Smooth muscle cell (in vitro differentiated cells): Measurements from ENCODE around the gene EVC2. TPM values are rescaled to one million over a fixed set of nuclear protein-coding genes. Genes with fewer than 3 reads are reported as not detected.

ENCODE experiments used
- DNase-seq: peaks from one replicate; lab custom pipeline; 2025; ENCODE audit not compliant: unreplicated experiment; lab: John Stamatoyannopoulos, UW
- H2AFZ ChIP-seq: fragments of 200-600 bp; sonication (generic); 2 replicates; pipeline ENCODE4 v1.6.0; 2016; ENCODE audit warnings: antibody characterized with exemption, low read depth, mild to moderate bottlenecking
- H3F3A ChIP-seq: fragments of 200-600 bp; sonication (generic); 2 replicates; pipeline ENCODE4 v1.6.0; 2017; ENCODE audit warnings: antibody characterized with exemption, low read depth
- H3K27ac ChIP-seq: fragments of 200-600 bp; sonication (generic); 2 replicates; pipeline ENCODE4 v1.5.1; 2016; ENCODE audit warnings: low read depth, mild to moderate bottlenecking
- H3K27me3 ChIP-seq: fragments of 200-600 bp; sonication (generic); 2 replicates; pipeline ENCODE4 v1.6.1; 2016; ENCODE audit warnings: low read depth, mild to moderate bottlenecking
- H3K36me3 ChIP-seq: fragments of 200-600 bp; sonication (generic); 2 replicates; pipeline ENCODE4 v1.5.1; 2016; ENCODE audit warnings: low read depth
- H3K4me1 ChIP-seq: fragments of 200-600 bp; sonication (generic); 2 replicates; pipeline ENCODE4 v1.5.1; 2016; ENCODE audit warnings: low read depth
- H3K4me2 ChIP-seq: fragments of 200-600 bp; sonication (generic); 2 replicates; pipeline ENCODE4 v1.6.0; 2016; ENCODE audit warnings: mild to moderate bottlenecking
- H3K4me3 ChIP-seq: fragments of 200-600 bp; sonication (generic); 2 replicates; pipeline ENCODE4 v1.5.1; 2016; ENCODE audit warnings: mild to moderate bottlenecking
- H3K79me2 ChIP-seq: fragments of 200-600 bp; sonication (generic); 2 replicates; pipeline ENCODE4 v1.6.0; 2016; ENCODE audit warnings: low read depth, mild to moderate bottlenecking
- H3K9ac ChIP-seq: fragments of 200-600 bp; sonication (generic); 2 replicates; pipeline ENCODE4 v1.6.0; 2016; ENCODE audit warnings: low read depth
- H3K9me3 ChIP-seq: fragments of 200-600 bp; sonication (generic); replicated peaks from 2 replicates; pipeline ENCODE4 v1.5.1; 2016; ENCODE audit warnings: low read depth
- H4K20me1 ChIP-seq: fragments of 200-600 bp; sonication (generic); 2 replicates; pipeline ENCODE4 v1.6.0; 2016; ENCODE audit warnings: low read depth
- CTCF ChIP-seq: fragments of 200-600 bp; sonication (generic); IDR thresholded peaks from 2 replicates; pipeline ENCODE4 v1.5.1; 2017; ENCODE audit warnings: borderline replicate concordance, mild to moderate bottlenecking, antibody characterized with exemption; ENCODE audit not compliant: insufficient read depth, poor library complexity, severe bottlenecking
- WGBS: methylation state at CpG from one replicate; pipeline ENCODE4 v1.1.7; 2016; ENCODE audit warnings: low lambda C conversion rate; 5-methylcytosine and 5-hydroxymethylcytosine counted together
- polyA plus RNA-seq: library from polyadenylated mRNA; unstranded; fragments of >200 nt; fragmentation: Nextera tagmentation; extraction: Ambion mirVana; gene quantifications from 2 replicates; pipeline ENCODE4 v1.2.1, GENCODE V29; 2016
- total RNA-seq: library from RNA; depleted of rRNA; stranded (reverse); fragments of >200 nt; gene quantifications from 2 replicates; pipeline ENCODE4 v1.2.3, GENCODE V29; 2014

EVC2 gene
- total and polyA plus RNA-seq, 2 experiments from 2014 or later = 6.9 to 7.9 TPM

GRCh38 chr4:5752376-5753184, 44.2 kb upstream of the EVC2 start:
- no peak overlapping the region for H3K4me2 ChIP-seq
- no peak for DNase-seq

GRCh38 chr4:5751666-5752375, 43.5 kb upstream of the EVC2 start:
- peaks cover 7% of the 10 kb centered on the region for H3K4me1 ChIP-seq
- H3K36me3 ChIP-seq = no peaks in the 10 kb centered on the region
- DNase-seq = no peak

More at GRCh38 chr4:5752376-5753184, 44.2 kb upstream of the EVC2 start:
- Histone ChIP-seq H3K79me2 (no peaks in the 10 kb centered on the region), H3F3A (peaks cover 2% of the 10 kb centered on the region), H3K9me3 (no peaks in the 10 kb centered on the region), H2AFZ (no peak overlapping the region), H3K27ac (peak overlapping the region; percentile 52), H3K4me1 (peaks cover 6% of the 10 kb centered on the region), H4K20me1 (no peaks in the 10 kb centered on the region), H3K9ac (no peak overlapping the region), H3K4me3 (no peak overlapping the region), H3K27me3 (no peaks in the 10 kb centered on the region), H3K36me3 (peaks cover 3% of the 10 kb centered on the region)
- 74% methylated on average over 26 of the region's 26 CpGs for WGBS
- no peak for TF ChIP-seq CTCF

GRCh38 chr4:5750946-5751665, 42.7 kb upstream of the EVC2 start:
- no peaks in the 10 kb centered on the region for H4K20me1 ChIP-seq
- 86% methylated on average over 17 of the region's 17 CpGs for WGBS
- H3K4me3 ChIP-seq = no peak overlapping the region
- H3K27ac ChIP-seq = peak overlapping the region; percentile 76
- no peaks in the 10 kb centered on the region for H3K27me3 ChIP-seq
- no peaks in the 10 kb centered on the region for H3K36me3 ChIP-seq
- peaks cover 10% of the 10 kb centered on the region for H3F3A ChIP-seq
- peaks cover 9% of the 10 kb centered on the region for H3K4me1 ChIP-seq
- no peak overlapping the region for H3K9ac ChIP-seq
- no peaks in the 10 kb centered on the region for H3K9me3 ChIP-seq
- no peaks in the 10 kb centered on the region for H3K79me2 ChIP-seq
- H2AFZ ChIP-seq = no peak overlapping the region
- no peak for DNase-seq
- H3K4me2 ChIP-seq = peak overlapping the region; percentile 19
- TF ChIP-seq CTCF = no peak

More at GRCh38 chr4:5751666-5752375, 43.5 kb upstream of the EVC2 start:
- H3K9me3 ChIP-seq = no peaks in the 10 kb centered on the region
- H4K20me1 ChIP-seq = no peaks in the 10 kb centered on the region
- no peaks in the 10 kb centered on the region for H3K79me2 ChIP-seq
- TF ChIP-seq CTCF = no peak
- H3K27me3 ChIP-seq = no peaks in the 10 kb centered on the region
- H2AFZ ChIP-seq = no peak overlapping the region
- no peak overlapping the region for H3K9ac ChIP-seq
- peaks cover 5% of the 10 kb centered on the region for H3F3A ChIP-seq
- no peak overlapping the region for H3K4me3 ChIP-seq
- 73% methylated on average over 14 of the region's 14 CpGs for WGBS
- H3K4me2 ChIP-seq = no peak overlapping the region
- peak overlapping the region; percentile 76 for H3K27ac ChIP-seq
